CD14-positive monocyte (primary cell): ENCODE measurements around the gene TREML2. TPM values are rescaled to one million over a fixed set of nuclear protein-coding genes. Genes with fewer than 3 reads are reported as not detected.
A peak's percentile ranks its signal among the peaks of the same experiment; 100 is the strongest.

Experiments used
- DNase-seq, 3 donors: peaks; one replicate each; pipeline ENCODE4 v3.0.0-alpha.2; 2011 to 2022
- H2AFZ ChIP-seq: 2 replicates; pipeline ENCODE4 v1.6.0; 2012; ENCODE audit warnings: mild to moderate bottlenecking, low read depth, low read length, inconsistent platforms; ENCODE audit not compliant: insufficient read depth, poor library complexity, severe bottlenecking
- H3K27ac ChIP-seq, 2 donors: 1 replicate in 1 of 2; 2 replicates in 1 of 2; pipeline ENCODE4 v1.5.1; 2012 to 2013; ENCODE audit warnings: low read length in 2 of 2, control low read depth in 1 of 2, inconsistent platforms in 1 of 2, low read depth in 1 of 2, mild to moderate bottlenecking in 1 of 2
- H3K27me3 ChIP-seq, 2 donors: one replicate each; pipeline versions ENCODE4 v1.6.0 to v1.6.1; 2011 to 2013; ENCODE audit warnings: low read length in 2 of 2; ENCODE audit not compliant: control insufficient read depth in 2 of 2, insufficient read depth in 2 of 2
- H3K36me3 ChIP-seq, 2 donors: replicated peaks in 1 of 2; 1 replicate in 1 of 2; 2 replicates in 1 of 2; pipeline versions ENCODE4 v1.5.1 to v1.6.1; 2012 to 2013; ENCODE audit warnings: low read length in 2 of 2, control low read depth in 1 of 2, inconsistent platforms in 1 of 2, mild to moderate bottlenecking in 1 of 2; ENCODE audit not compliant: insufficient read depth in 2 of 2, control insufficient read depth in 1 of 2
- H3K4me1 ChIP-seq, 2 donors: 1 replicate in 1 of 2; 2 replicates in 1 of 2; pipeline versions ENCODE4 v1.5.1 to v1.6.1; 2012 to 2013; ENCODE audit warnings: low read length in 2 of 2, control low read depth in 1 of 2, inconsistent platforms in 1 of 2, mild to moderate bottlenecking in 1 of 2, moderate library complexity in 1 of 2; ENCODE audit not compliant: insufficient read depth in 2 of 2, control insufficient read depth in 1 of 2
- H3K4me2 ChIP-seq: replicated peaks from 2 replicates; pipeline ENCODE3; 2012; ENCODE audit warnings: low read length, moderate library complexity, mild to moderate bottlenecking; ENCODE audit not compliant: poor library complexity, severe bottlenecking; ENCODE audit errors: extremely low read depth
- H3K4me3 ChIP-seq, 3 experiments: fragments of 200-600 bp in 1 of 3; sonication (generic) in 1 of 3; replicated peaks in 1 of 3; 1 replicate in 2 of 3; 2 replicates in 1 of 3; pipeline ENCODE4 v1.5.1; 2011 to 2013; ENCODE audit warnings: low read length in 3 of 3, mild to moderate bottlenecking in 3 of 3, control low read depth in 2 of 3, low read depth in 2 of 3, inconsistent platforms in 1 of 3, moderate library complexity in 1 of 3
- H3K79me2 ChIP-seq: 2 replicates; pipeline ENCODE4 v1.6.0; 2012; ENCODE audit warnings: mild to moderate bottlenecking, control low read depth, inconsistent platforms, low read length, moderate library complexity; ENCODE audit not compliant: insufficient read depth
- H3K9ac ChIP-seq: 2 replicates; pipeline ENCODE4 v1.6.0; 2017; ENCODE audit warnings: low read length, mild to moderate bottlenecking; ENCODE audit not compliant: insufficient read depth, poor library complexity, severe bottlenecking
- H3K9me3 ChIP-seq, 2 donors: replicated peaks in 1 of 2; 1 replicate in 1 of 2; 2 replicates in 1 of 2; pipeline versions ENCODE4 v1.5.1 to v1.6.1; 2012 to 2013; ENCODE audit warnings: low read length in 2 of 2, control low read depth in 1 of 2; ENCODE audit not compliant: control insufficient read depth in 1 of 2, insufficient read depth in 1 of 2
- H4K20me1 ChIP-seq: 2 replicates; pipeline ENCODE4 v1.6.0; 2012; ENCODE audit warnings: mild to moderate bottlenecking, low read length, control low read depth, moderate library complexity; ENCODE audit not compliant: insufficient read depth
- H3K27ac Mint-ChIP-seq, 7 donors: one replicate each; pipeline ENCODE4 v1.8.0; 2020; ENCODE audit warnings: mild to moderate bottlenecking in 7 of 7, mixed read lengths in 7 of 7, moderate library complexity in 6 of 7, inconsistent platforms in 2 of 7
- H3K27me3 Mint-ChIP-seq, 3 donors: one replicate each; pipeline ENCODE4 v1.8.0; 2021 to 2022; ENCODE audit warnings: low read depth in 3 of 3, mild to moderate bottlenecking in 3 of 3, mixed read lengths in 3 of 3, moderate library complexity in 3 of 3, inconsistent platforms in 1 of 3
- H3K36me3 Mint-ChIP-seq, 2 donors: one replicate each; pipeline ENCODE4 v1.8.0; 2020; ENCODE audit warnings: mixed read lengths in 2 of 2, inconsistent platforms in 1 of 2, mild to moderate bottlenecking in 1 of 2
- H3K4me1 Mint-ChIP-seq: one replicate; pipeline ENCODE4 v1.8.0; 2020; ENCODE audit warnings: mild to moderate bottlenecking, mixed read lengths
- H3K4me3 Mint-ChIP-seq, 2 donors: one replicate each; pipeline ENCODE4 v1.8.0; 2020; ENCODE audit warnings: mild to moderate bottlenecking in 2 of 2, mixed read lengths in 2 of 2, moderate library complexity in 1 of 2
- H3K9me3 Mint-ChIP-seq, 7 donors: one replicate each; pipeline ENCODE4 v1.8.0; 2020 to 2022; ENCODE audit warnings: mixed read lengths in 7 of 7, mild to moderate bottlenecking in 6 of 7, moderate library complexity in 6 of 7, inconsistent platforms in 2 of 7
- CTCF ChIP-seq: fragments of 200-600 bp; IDR thresholded peaks from one replicate; pipeline ENCODE4 v1.8.0; 2022; ENCODE audit warnings: antibody characterized with exemption, mild to moderate bottlenecking
- WGBS: methylation state at CpG from one replicate; pipeline ENCODE4 v1.1.5; 2013; ENCODE audit warnings: missing lambda C conversion rate; ENCODE audit not compliant: insufficient coverage; 5-methylcytosine and 5-hydroxymethylcytosine counted together
- intact Hi-C, 2 donors: fragments of 100-400 bp; cut with micrococcal nuclease; formaldehyde crosslinking; loops; one replicate each; pipeline versions ENCODE4 v1.15.0 to v1.15.1; 2023
- polyA plus RNA-seq, 3 donors: library from polyadenylated mRNA; depleted of rRNA in 1 of 3; unstranded in 2 of 3; stranded (reverse) in 1 of 3; fragments of 300-500 nt in 2 of 3; fragments of >200 nt in 1 of 3; fragmentation: Illumina TruSeq in 2 of 3; gene quantifications; 1 replicate in 2 of 3; 2 replicates in 1 of 3; pipeline ENCODE4 v1.2.3, GENCODE V29; 2012 to 2021

TREML2 gene
- polyA plus RNA-seq, 3 donors, result 0.89 to 4.2 (median 1.1) TPM

DNA sequence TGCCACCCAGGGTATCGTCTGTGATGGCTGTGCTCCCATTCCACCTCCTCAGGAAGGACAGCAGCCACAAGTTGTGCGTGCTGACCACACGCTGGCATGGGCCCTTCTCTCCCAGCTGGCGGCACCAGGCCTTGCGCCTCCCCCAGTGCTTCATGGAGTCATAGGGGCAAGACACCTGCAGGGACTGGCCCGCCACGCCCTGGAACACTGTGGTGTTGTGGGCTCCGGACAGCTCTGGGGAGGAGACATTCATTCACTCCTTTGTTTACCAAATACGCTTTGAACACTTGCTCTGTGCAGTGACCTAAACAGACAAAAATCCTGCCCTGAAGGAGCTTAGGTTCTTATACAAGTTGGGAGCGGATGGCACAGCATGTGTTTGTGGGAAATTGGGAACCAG, 39.6 kb downstream of the TREML2 start:
- Histone ChIP-seq H3K9ac (no peak overlapping the region), H3K27ac (no peak overlapping the region), H3K27me3 (no peaks in the 10 kb centered on the region), H3K4me1 (peaks cover 36 to 42% of the 10 kb centered on the region in 2 donors), H3K9me3 (no peaks in the 10 kb centered on the region), H4K20me1 (no peaks in the 10 kb centered on the region), H3K79me2 (no peaks in the 10 kb centered on the region), H3K36me3 (no peaks in the 10 kb centered on the region), H3K4me3 (peak overlapping the region in 1 of 3 experiments; percentile 35), H3K4me2 (peak overlapping the region; percentile 45), H2AFZ (peak overlapping the region; percentile 66)
- Mint-ChIP-seq H3K27me3 (peaks cover 1 to 8% (median 2%) of the 10 kb centered on the region in 3 donors), H3K27ac (peak overlapping the region in 2 of 7 donors; percentile 18 to 25), H3K36me3 (peaks cover 0 to 2% of the 10 kb centered on the region in 2 donors), H3K4me1 (peaks cover 43% of the 10 kb centered on the region), H3K9me3 (peaks cover 0 to 6% (median 2%) of the 10 kb centered on the region in 7 donors), H3K4me3 (no peak overlapping the region)
- intact Hi-C loops, result no loop called here
- no peak for DNase-seq
- WGBS, result 84% methylated on average over 6 of the region's 10 CpGs
- no peak for TF ChIP-seq CTCF

DNA sequence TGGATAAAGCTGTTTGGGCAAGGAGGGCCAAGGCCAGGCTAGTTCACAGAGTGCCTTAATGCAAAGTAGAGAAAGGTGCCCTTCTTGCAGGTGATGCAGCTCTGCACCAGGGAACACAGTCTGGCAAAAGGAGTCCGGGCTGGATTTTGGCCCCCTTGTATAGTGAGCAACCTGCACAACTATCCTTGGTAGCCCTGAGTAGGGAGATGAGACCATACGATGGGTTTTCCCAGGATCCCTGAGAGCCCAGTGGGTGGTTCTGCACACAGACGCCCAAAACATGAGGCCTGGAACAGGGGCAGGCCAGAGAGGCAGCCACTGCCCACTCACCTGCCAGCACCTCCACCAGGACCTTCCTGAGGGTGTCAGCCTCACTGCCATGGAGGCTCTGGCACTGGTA, 40.0 kb downstream of the TREML2 start:
- H3K27ac ChIP-seq, result no peak overlapping the region
- Mint-ChIP-seq H3K27ac (peak overlapping the region in 1 of 7 donors; percentile 17), H3K9me3 (peaks cover 0 to 6% (median 2%) of the 10 kb centered on the region in 7 donors), H3K4me1 (peaks cover 44% of the 10 kb centered on the region), H3K36me3 (peaks cover 0 to 2% of the 10 kb centered on the region in 2 donors), H3K4me3 (no peak overlapping the region), H3K27me3 (peaks cover 1 to 8% (median 2%) of the 10 kb centered on the region in 3 donors)
- H3K79me2 ChIP-seq, result no peaks in the 10 kb centered on the region
- H3K4me2 ChIP-seq, result no peak overlapping the region
- no peak overlapping the region for H2AFZ ChIP-seq
- H4K20me1 ChIP-seq, result no peaks in the 10 kb centered on the region
- intact Hi-C loops, result no loop called here
- no peaks in the 10 kb centered on the region for H3K36me3 ChIP-seq
- no peak overlapping the region for H3K4me3 ChIP-seq
- no peak for DNase-seq
- H3K27me3 ChIP-seq, result no peaks in the 10 kb centered on the region
- WGBS, result 100% methylated on average over 3 of the region's 3 CpGs
- no peak overlapping the region for H3K9ac ChIP-seq
- peaks cover 36 to 43% of the 10 kb centered on the region in 2 donors for H3K4me1 ChIP-seq
- no peak for TF ChIP-seq CTCF
- no peaks in the 10 kb centered on the region for H3K9me3 ChIP-seq
